ENCODE results near the gene SUB1.

SUB1 gene

GRCh38 chr5:32600054-32600622, 14.8 kb downstream of the SUB1 start:
- TF ChIP-seq EZH2 (IDR thresholded peaks at IDR 0.05) (no peak), POLR2AphosphoS5 (IDR thresholded peaks at IDR 0.05; ENCODE audit: borderline replicate concordance, low read depth, low read length) (no peak), FOXP2 (optimal IDR thresholded peaks at IDR 0.05; ENCODE audit: control extremely low read depth, extremely low read length, insufficient read depth) (no peak)
- H3K9ac ChIP-seq (ENCODE audit: insufficient read length), result no peak overlapping the region
- no peaks in the 10 kb centered on the region for H3K9me3 ChIP-seq (ENCODE audit: low read depth, low read length)
- H3K36me3 ChIP-seq (ENCODE audit: insufficient read depth, low read length), result peaks cover 79% of the 10 kb centered on the region
- no peak for DNase-seq (ENCODE audit: low read depth, low spot score)
- H3K27ac ChIP-seq, result no peak overlapping the region
- H3K4me3 ChIP-seq, result no peak overlapping the region

- DNase-seq (ENCODE audit: low read depth, low spot score), result no peak
- Histone ChIP-seq H3K4me3 (no peak overlapping the region), H3K36me3 (ENCODE audit: insufficient read depth, low read length) (peaks cover 70% of the 10 kb centered on the region), H3K9me3 (ENCODE audit: low read depth, low read length) (no peaks in the 10 kb centered on the region), H3K9ac (ENCODE audit: insufficient read length) (no peak overlapping the region), H3K27ac (no peak overlapping the region)
- TF ChIP-seq FOXP2 (optimal IDR thresholded peaks at IDR 0.05; ENCODE audit: control extremely low read depth, extremely low read length, insufficient read depth) (no peak), POLR2AphosphoS5 (IDR thresholded peaks at IDR 0.05; ENCODE audit: borderline replicate concordance, low read depth, low read length) (no peak), EZH2 (IDR thresholded peaks at IDR 0.05) (no peak)
Measured at GRCh38 chr5:32601623-32602295, 16.4 kb downstream of the SUB1 start.

GRCh38 chr5:32602906-32603305, 17.5 kb downstream of the SUB1 start:
- no peak overlapping the region for H3K4me3 ChIP-seq
- DNase-seq (ENCODE audit: low read depth, low spot score), result no peak
- TF ChIP-seq POLR2AphosphoS5 (IDR thresholded peaks at IDR 0.05; ENCODE audit: borderline replicate concordance, low read depth, low read length) (no peak), EZH2 (IDR thresholded peaks at IDR 0.05) (no peak), FOXP2 (optimal IDR thresholded peaks at IDR 0.05; ENCODE audit: control extremely low read depth, extremely low read length, insufficient read depth) (no peak)
- H3K9ac ChIP-seq (ENCODE audit: insufficient read length), result no peak overlapping the region
- H3K9me3 ChIP-seq (ENCODE audit: low read depth, low read length), result no peaks in the 10 kb centered on the region
- H3K36me3 ChIP-seq (ENCODE audit: insufficient read depth, low read length), result peaks cover 61% of the 10 kb centered on the region
- no peak overlapping the region for H3K27ac ChIP-seq

GRCh38 chr5:32604800-32605765, 19.7 kb downstream of the SUB1 start:
- DNase-seq (ENCODE audit: low read depth, low spot score), result no peak
- Histone ChIP-seq H3K27ac (no peak overlapping the region), H3K9me3 (ENCODE audit: low read depth, low read length) (no peaks in the 10 kb centered on the region), H3K4me3 (no peak overlapping the region), H3K9ac (ENCODE audit: insufficient read length) (no peak overlapping the region), H3K36me3 (ENCODE audit: insufficient read depth, low read length) (peaks cover 40% of the 10 kb centered on the region)
- TF ChIP-seq POLR2AphosphoS5 (IDR thresholded peaks at IDR 0.05; ENCODE audit: borderline replicate concordance, low read depth, low read length) (no peak), EZH2 (IDR thresholded peaks at IDR 0.05) (no peak), FOXP2 (optimal IDR thresholded peaks at IDR 0.05; ENCODE audit: control extremely low read depth, extremely low read length, insufficient read depth) (no peak)

GRCh38 chr5:32605766-32606152, 20.4 kb downstream of the SUB1 start:
- H3K4me3 ChIP-seq, result no peak overlapping the region
- H3K9ac ChIP-seq (ENCODE audit: insufficient read length), result no peak overlapping the region
- H3K36me3 ChIP-seq (ENCODE audit: insufficient read depth, low read length), result peaks cover 35% of the 10 kb centered on the region
- H3K9me3 ChIP-seq (ENCODE audit: low read depth, low read length), result no peaks in the 10 kb centered on the region
- TF ChIP-seq FOXP2 (optimal IDR thresholded peaks at IDR 0.05; ENCODE audit: control extremely low read depth, extremely low read length, insufficient read depth) (no peak), POLR2AphosphoS5 (IDR thresholded peaks at IDR 0.05; ENCODE audit: borderline replicate concordance, low read depth, low read length) (no peak), EZH2 (IDR thresholded peaks at IDR 0.05) (no peak)
- DNase-seq (ENCODE audit: low read depth, low spot score), result no peak
- no peak overlapping the region for H3K27ac ChIP-seq

- DNase-seq (ENCODE audit: low read depth, low spot score), result no peak
- no peaks in the 10 kb centered on the region for H3K9me3 ChIP-seq (ENCODE audit: low read depth, low read length)
Measured at GRCh38 chr5:32612134-32612888, 27.0 kb downstream of the SUB1 start.

GRCh38 chr5:32613050-32613672, 27.8 kb downstream of the SUB1 start:
- peak overlapping the region; percentile 59 for H3K4me3 ChIP-seq
- DNase-seq (ENCODE audit: low read depth, low spot score), result peak; percentile 55

More at GRCh38 chr5:32612134-32612888, 27.0 kb downstream of the SUB1 start:
- Histone ChIP-seq H3K36me3 (ENCODE audit: insufficient read depth, low read length) (no peaks in the 10 kb centered on the region; the same call in 1 of the 2 replicates), H3K4me3 (peak overlapping the region; percentile 59), H3K9ac (ENCODE audit: insufficient read length) (no peak overlapping the region), H3K27ac (peak overlapping the region; percentile 42; the same call in 1 of the 2 replicates)
- TF ChIP-seq FOXP2 (optimal IDR thresholded peaks at IDR 0.05; ENCODE audit: control extremely low read depth, extremely low read length, insufficient read depth) (no peak), POLR2AphosphoS5 (IDR thresholded peaks at IDR 0.05; ENCODE audit: borderline replicate concordance, low read depth, low read length) (no peak)

More at GRCh38 chr5:32613050-32613672, 27.8 kb downstream of the SUB1 start:
- H3K36me3 ChIP-seq (ENCODE audit: insufficient read depth, low read length), result no peaks in the 10 kb centered on the region; the same call in 1 of the 2 replicates
- H3K9me3 ChIP-seq (ENCODE audit: low read depth, low read length), result no peaks in the 10 kb centered on the region
- peak overlapping the region; percentile 42; the same call in 1 of the 2 replicates for H3K27ac ChIP-seq
- no peak overlapping the region for H3K9ac ChIP-seq (ENCODE audit: insufficient read length)
- TF ChIP-seq EZH2 (IDR thresholded peaks at IDR 0.05), result no peak
- no peak for TF ChIP-seq FOXP2 (optimal IDR thresholded peaks at IDR 0.05; ENCODE audit: control extremely low read depth, extremely low read length, insufficient read depth)
- no peak for TF ChIP-seq POLR2AphosphoS5 (IDR thresholded peaks at IDR 0.05; ENCODE audit: borderline replicate concordance, low read depth, low read length)
